AG09319 (cell line): ENCODE data around the gene CELF4.
A peak's percentile ranks its signal among the peaks of the same experiment; 100 is the strongest.

Experiments used
- DNase-seq: peaks from one replicate; pipeline ENCODE4 v3.0.0-alpha.2; 2010; ENCODE audit warnings: low read depth; ENCODE audit errors: extremely low read depth
- TF ChIP-seq, protein P1 (sequence below): IDR thresholded peaks from 2 replicates; pipeline ENCODE4 v1.5.1; 2011; ENCODE audit warnings: low read depth, mild to moderate bottlenecking, inconsistent platforms, low read length, moderate library complexity

Gene CELF4

DNA sequence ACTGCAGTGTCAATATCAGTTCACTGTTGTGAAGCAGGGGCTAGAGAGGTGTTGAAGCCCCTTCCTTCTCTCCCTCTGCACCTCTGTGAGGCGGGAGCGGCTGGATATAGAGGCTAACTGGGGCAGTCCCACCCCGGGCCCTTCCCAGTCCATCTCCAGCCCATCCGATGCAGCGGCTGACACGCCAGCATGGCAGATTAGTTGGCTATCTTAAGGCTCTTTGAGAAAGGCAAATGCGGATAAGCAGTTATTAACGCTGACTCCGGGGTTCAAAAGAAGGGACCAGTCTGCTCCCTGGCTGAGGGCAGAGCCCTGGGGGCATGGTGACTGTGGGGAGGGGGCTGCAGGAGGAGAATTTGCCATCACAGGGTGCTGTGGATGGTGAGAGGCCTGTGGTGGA lies 76.6 kb downstream of the CELF4 start:
- TF ChIP-seq, protein P1, sequence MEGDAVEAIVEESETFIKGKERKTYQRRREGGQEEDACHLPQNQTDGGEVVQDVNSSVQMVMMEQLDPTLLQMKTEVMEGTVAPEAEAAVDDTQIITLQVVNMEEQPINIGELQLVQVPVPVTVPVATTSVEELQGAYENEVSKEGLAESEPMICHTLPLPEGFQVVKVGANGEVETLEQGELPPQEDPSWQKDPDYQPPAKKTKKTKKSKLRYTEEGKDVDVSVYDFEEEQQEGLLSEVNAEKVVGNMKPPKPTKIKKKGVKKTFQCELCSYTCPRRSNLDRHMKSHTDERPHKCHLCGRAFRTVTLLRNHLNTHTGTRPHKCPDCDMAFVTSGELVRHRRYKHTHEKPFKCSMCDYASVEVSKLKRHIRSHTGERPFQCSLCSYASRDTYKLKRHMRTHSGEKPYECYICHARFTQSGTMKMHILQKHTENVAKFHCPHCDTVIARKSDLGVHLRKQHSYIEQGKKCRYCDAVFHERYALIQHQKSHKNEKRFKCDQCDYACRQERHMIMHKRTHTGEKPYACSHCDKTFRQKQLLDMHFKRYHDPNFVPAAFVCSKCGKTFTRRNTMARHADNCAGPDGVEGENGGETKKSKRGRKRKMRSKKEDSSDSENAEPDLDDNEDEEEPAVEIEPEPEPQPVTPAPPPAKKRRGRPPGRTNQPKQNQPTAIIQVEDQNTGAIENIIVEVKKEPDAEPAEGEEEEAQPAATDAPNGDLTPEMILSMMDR = no peak
- no peak for DNase-seq

DNA sequence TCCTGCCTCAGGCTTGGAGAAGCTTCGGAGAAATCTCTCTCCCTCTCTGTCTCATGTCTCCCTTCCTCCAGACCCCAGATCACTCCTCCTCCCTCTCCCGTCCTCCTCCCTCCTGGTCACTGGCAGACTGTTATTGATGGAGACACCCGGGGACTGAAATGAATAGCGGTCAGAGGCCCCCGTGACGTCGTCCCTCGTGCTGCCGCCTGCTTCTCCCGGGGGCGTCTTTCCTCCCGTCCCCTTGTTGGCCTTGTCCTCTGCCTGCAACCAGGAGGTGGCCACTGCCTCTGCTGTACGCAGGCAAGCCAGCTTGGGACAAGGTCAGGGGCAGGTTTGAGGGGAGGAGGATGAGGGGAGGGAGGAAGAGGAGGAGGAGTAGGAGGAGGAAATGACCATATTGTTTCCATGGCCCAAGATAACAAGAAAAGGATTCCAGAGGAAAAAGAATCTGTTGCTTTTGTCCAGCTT lies 78.2 kb downstream of the CELF4 start:
- TF ChIP-seq, protein P1 = no peak
- no peak for DNase-seq

DNA sequence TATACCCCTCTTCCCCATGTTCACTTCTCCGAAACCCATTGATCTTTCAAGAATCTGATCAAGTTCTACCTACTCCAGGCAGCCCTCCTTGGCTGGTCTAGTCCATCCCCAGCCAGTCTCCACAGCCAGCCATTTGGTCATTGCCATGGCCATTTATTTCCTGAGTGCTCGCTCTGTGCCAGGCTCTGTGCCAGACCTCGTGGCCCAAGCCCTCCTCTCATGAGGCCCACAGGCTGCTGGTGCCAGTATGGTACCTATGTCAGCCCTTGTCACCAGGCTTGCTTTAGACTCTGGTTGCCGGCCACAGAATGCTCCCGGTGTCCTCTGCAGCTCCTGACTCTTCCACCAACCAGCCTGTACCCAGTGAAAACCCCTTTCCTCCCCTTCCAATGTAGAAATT lies 78.8 kb downstream of the CELF4 start:
- TF ChIP-seq, protein P1 = no peak
- no peak for DNase-seq

DNA sequence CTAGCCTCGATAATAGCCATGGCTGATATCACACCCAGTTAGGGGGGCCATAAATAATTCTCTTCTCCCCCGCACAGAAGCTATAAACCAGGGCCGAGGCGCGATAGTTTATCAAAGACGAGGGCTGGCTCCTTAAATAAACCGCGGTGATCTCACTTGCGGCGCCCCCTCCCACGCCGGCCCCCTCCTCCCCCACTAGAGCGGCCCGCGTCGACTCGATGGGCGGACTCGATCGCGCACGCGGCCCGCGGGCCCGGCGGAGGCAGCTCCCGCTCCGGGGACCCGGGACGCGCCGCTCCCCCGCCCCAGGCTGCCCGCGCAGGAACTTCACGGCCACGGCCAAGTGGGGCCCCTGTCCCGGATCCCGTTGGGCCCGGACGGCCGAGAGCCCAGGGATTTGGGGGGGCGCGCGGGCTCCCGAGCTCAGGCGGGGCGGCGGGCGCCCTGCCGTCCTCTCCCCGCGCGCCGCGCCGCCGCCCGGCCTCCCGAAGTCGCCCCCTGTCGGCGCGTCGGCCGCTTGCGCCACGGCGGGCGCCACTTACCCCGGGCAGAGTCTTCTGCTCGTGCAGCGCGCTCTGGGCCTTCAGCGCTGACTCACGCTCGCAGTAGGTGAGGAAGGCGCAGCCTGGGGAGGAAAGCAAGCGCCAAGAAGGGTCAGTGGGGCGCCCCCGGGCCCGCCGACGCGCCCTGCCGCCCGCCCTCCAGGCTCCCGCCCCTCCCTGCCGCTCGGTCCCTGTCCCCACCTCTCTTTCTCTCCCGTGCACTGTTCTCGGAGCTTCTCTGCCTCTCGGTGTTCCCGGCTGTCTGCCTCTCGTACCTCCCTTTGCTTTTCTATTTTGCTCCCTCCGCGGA lies 80.4 kb downstream of the CELF4 start:
- no peak for DNase-seq
- TF ChIP-seq, protein P1 = peak; percentile 9

DNA sequence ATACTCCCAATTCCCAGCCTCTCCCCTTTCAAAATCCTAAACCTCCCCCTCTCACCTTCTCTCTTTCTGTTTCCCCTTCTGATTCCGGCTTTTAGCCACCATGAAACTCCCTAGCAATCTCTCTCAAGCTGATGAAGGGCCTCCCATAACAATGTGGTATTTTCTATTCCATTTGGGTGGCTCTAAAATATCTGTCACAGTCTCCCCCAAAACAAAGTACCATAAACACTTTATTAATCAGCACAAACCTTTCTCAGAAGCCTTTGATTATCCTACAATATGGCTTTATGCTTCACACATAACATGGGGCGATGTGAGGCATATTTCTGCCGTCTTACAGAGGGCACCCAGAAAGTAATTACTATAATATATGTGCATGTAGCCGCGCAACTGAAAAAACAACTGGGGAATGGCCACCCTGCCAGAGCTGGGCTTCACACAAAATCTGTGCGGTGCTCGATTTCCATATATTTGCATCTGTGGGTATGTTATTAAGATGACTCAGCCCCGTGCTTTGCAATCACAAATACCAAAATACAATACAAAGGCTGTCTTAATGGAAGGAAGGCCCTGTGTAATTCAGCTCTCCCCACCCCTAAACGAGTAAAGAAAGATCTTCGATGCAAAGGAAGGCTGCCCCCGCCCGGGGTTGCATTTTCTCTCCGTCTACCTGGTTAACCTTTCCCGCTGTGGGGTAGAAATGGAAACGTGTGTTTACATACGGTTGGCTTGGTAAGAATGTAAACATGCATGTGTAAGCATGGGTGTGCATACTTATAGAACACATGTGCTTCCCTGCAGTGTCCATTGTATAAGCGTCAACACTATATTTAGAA lies 81.4 kb downstream of the CELF4 start:
- TF ChIP-seq, protein P1 = no peak
- DNase-seq = no peak

DNA sequence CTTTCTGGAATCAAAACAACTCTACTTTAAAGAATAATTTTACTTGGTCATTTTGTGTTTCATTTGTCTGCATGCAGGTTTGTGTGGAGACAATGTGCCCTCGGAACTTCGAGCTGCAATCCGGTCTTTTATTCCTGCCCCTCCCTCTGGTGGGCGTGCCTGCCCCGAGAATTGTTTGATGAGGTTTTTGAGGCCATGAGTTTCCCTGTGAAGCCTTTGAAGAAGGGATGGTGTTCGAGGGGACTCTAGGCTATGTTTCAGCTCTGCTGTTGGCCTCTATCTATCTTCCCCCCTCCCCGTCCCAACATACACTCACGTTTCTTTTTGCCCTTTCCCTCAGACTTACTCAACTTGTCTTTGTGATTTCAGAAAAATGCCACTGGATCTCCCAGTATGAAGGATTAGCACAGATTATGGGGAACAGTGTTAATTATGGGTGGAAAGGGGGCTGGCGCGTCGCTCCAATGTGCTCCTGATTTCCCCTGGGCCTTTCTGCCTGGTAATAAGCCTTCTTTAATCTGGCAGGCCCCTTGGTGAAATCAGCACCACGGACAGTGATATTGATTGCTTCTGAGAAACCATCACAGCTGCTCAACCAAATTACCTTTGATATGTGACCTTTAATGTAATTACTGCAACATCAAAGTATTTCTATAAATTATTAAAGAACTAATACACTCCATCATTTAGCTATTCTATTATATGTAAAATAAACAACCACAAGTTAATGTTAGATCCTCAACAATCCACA lies 82.2 kb downstream of the CELF4 start:
- no peak for DNase-seq
- TF ChIP-seq, protein P1 = no peak
